Fibroblast of skin of abdomen (primary cell): ENCODE measurements around the gene TMEM74B.

Experiments
- DNase-seq: peaks from one replicate; pipeline ENCODE4 v3.0.0-alpha.2; 2013

The TMEM74B gene

GRCh38 chr20:1204576-1204975 lies 19.8 kb upstream of the TMEM74B start:
- no peak for DNase-seq

- no peak for DNase-seq
These were observed 19.3 kb upstream of the TMEM74B start for GRCh38 chr20:1204113-1204512.

DNA sequence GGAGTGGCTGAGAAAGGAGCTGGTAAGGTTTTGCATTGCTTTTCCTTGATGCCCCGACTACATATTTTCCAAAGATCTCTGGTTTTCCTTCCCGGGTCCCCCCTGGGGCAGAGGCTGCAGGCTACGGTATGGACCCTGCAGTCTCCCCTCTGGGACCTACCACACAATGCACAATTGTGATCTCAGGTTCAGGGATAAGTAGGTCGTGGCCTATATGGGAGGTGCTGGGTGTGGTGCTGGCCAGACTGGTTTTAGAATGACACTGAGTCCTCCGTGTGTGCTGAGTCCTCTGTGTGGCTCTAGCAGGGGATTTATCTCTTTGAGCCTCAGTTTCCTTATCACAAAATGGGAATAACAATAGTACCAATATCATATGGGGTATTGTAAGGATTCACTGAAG lies 18.8 kb upstream of the TMEM74B start:
- DNase-seq: no peak

GRCh38 chr20:1202762-1203504 lies 18.2 kb upstream of the TMEM74B start, which contains the start of gene C20orf202:
Gene C20orf202 (plus strand): TSS chr20:1203454. CDS start chr20:1203586, 132 bp downstream.
- no peak for DNase-seq

GRCh38 chr20:1199964-1200363 lies 15.2 kb upstream of the TMEM74B start:
- DNase-seq: no peak

DNA sequence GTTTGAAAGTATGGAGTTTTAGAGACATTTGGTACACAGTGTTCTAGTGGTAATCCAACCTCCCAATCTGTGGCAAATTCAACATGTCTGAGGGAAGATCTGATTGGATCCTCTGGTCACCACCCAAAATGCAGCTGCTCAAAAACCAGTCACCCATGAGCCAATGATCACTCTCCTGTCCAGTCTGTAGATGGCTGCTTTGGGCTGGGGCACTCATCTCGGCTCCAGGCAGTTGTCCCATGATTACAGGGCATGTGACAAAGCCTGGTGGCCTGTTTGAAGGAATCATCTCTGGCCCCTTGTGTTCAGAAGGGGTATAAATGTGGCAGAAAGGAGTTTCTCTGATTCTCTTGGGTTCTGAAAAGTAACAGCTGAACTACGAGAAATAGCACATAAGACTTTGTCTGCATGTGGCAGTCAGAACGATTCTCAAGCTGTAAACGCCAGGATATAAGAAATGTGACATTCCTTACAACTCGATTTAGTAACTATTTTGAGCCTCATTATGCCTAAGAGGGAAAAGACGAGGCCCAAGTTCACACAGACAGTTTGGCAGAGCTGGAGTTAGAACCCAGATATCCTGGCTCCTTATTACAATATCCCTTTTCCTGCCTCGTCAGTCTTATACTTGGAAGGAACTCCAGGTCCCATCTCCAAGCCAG lies 14.6 kb upstream of the TMEM74B start:
- DNase-seq: no peak

GRCh38 chr20:1198751-1199150 lies 14.0 kb upstream of the TMEM74B start:
- no peak for DNase-seq

GRCh38 chr20:1197801-1198200 lies 13.0 kb upstream of the TMEM74B start:
- DNase-seq: no peak

GRCh38 chr20:1196634-1197033 lies 11.9 kb upstream of the TMEM74B start:
- DNase-seq: no peak

DNA sequence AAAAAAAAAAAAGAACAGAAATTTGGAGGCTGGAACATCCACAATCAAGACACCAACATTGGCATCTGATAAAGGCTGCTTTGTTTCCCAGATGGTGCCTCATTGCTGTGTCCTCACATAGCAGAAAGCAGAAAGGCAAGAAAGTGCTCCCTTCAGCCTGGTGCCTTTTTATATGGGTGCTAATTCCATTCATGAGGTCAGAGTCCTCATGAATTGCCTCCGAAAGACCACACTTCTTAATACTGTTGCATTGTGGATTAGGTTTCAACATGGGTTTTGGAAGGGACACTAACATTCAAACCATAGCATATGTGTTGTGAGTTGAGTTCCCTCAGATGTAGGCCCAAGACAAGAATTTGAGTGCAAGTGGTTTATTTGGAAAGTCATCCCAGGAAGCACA lies 10.4 kb upstream of the TMEM74B start:
- no peak for DNase-seq

GRCh38 chr20:1191299-1191698 lies 6.5 kb upstream of the TMEM74B start:
- DNase-seq: no peak

- DNase-seq: no peak
These were observed 6.1 kb upstream of the TMEM74B start for GRCh38 chr20:1190847-1191246.

GRCh38 chr20:1189827-1190226 lies 5.0 kb upstream of the TMEM74B start:
- DNase-seq: no peak

- no peak for DNase-seq
These were observed 3.6 kb upstream of the TMEM74B start for GRCh38 chr20:1188347-1188746.

- DNase-seq: no peak
These were observed 2.9 kb upstream of the TMEM74B start for GRCh38 chr20:1187605-1188171.

- no peak for DNase-seq
These were observed 1.7 kb upstream of the TMEM74B start for GRCh38 chr20:1186367-1186991.

DNA sequence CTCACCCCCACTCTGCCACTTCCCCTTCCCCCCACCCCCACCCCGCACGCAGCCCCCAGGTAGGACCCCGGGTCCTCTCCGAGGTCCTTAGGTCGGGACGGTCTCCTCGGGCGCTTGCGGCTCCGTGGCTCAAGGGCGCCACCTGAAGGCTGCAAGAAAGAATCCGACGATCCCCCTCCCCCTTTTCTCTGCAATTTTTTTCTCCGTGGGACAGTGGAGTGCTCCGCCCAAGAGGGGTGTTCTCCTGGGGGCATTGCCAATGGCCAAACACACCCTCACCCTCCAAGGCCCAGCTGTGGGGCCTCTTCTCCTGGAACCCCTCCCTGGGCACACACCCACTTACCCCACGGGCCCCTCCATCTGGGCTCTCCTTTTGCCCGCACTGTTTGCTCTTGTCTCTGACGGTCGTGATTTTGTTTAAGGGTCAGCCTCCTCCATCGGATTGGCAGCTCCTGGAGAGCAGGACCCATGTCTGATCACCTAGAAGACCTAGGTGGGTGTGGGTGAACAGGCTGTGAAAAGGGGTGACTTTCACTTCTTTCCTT lies 1.1 kb upstream of the TMEM74B start:
- peak; percentile 42 for DNase-seq

DNA sequence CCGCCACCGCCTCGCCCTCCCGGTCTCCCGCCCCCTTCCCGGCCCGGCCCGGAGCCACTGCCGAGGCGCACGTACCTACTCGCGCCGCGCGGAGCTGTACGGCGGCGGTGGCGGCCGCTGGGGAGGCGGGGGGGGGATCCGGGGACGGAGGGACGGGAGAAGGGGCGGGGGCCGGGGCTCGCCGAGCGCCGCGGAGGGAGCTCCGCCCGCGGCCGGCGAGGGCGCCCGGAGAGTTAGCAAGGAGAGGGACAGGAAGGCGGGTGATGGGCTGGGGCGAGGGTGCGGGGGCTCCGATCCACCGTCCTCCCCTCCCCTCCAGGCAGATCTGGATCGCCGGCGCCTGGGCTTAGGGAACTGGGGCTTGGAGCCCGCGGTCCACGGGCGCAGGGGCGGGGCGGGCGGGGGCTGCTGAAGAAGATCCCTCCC lies 548 bp upstream of the TMEM74B start:
- DNase-seq: no peak

- DNase-seq: no peak
These were observed 532 bp downstream of the TMEM74B start for GRCh38 chr20:1184260-1184637.

- DNase-seq: no peak
These were observed 1.6 kb downstream of the TMEM74B start for GRCh38 chr20:1183153-1183552.

- DNase-seq: no peak
These were observed 2.7 kb downstream of the TMEM74B start for GRCh38 chr20:1182106-1182505.

DNA sequence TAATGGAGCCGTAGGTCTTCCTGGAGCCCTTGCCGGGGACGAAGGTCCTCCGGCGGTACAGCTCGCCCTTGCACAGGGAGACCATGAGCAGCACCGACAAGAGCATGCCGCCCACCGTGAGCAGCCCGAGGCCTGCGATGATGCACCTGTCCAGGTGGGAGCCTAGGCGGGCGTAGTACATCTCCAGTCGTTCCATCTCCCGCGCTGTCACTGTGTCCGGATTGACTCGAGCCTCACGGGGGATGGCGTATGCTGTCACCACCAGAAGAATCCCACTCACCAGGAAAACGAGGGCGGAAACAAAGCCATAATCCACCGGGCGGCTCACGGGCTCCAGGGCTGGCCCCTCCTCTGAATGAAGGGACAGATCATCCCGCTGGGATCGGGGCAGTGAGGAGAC lies 3.8 kb downstream of the TMEM74B start:
- DNase-seq: no peak

DNA sequence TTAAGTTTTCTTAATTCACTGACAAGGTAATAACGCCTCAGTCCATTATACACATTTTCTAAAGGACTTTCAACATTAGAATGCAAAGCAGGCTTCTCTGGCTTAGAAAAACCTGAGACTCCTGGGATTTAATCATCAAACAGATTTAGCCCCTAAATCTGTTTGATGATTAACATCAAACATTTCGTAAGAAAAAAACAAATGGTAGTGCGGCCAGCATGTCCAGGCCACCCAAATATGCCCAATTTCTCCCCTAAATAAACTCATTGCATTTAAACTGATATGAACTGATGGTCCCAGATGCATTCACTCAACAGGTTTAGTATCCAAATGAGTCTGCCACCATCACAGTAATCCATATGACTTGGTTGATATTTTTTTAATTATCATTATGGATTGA lies 6.2 kb downstream of the TMEM74B start:
- DNase-seq: no peak
